Hepatocyte (in vitro differentiated cells): ENCODE results near the gene CD3G.

Experiments
- CTCF ChIP-seq: fragments of 200-600 bp; sonication (generic); IDR thresholded peaks from 2 replicates; pipeline ENCODE4 v1.5.1; 2016; ENCODE audit warnings: antibody characterized with exemption, mild to moderate bottlenecking; ENCODE audit not compliant: poor library complexity
- EZH2 ChIP-seq: fragments of 200-600 bp; sonication (generic); IDR thresholded peaks from 2 replicates; pipeline ENCODE4 v1.6.1; 2016; ENCODE audit warnings: antibody characterized with exemption, mild to moderate bottlenecking, borderline replicate concordance
- EZH2phosphoT487 ChIP-seq: fragments of 200-600 bp; sonication (generic); IDR thresholded peaks from one replicate; pipeline ENCODE4 v1.6.1; 2018; ENCODE audit warnings: antibody characterized with exemption, mild to moderate bottlenecking, low read depth, moderate library complexity; ENCODE audit not compliant: unreplicated experiment, severe bottlenecking

GRCh38 chr11:118359295-118359958 is 15.3 kb downstream of the CD3G start, which contains the start of gene UBE4A:
- TF ChIP-seq CTCF (no peak), EZH2 (no peak), EZH2phosphoT487 (no peak)
